Stimulated activated CD4-positive, alpha-beta T cell treated with anti-CD3 and anti-CD28 coated beads, Interleukin-15, amount 100 ng/mL, for 1 hour (primary cell): ENCODE measurements around the gene SGO2.
"Not testable (repeated sequence)": the region's sequence is repeated elsewhere in the genome, so short reads cannot be mapped to it uniquely, and the experiment has no call there.

ENCODE experiments used
- DNase-seq, 2 donors: peaks; one replicate each; pipeline ENCODE4 v3.0.0-alpha.2; 2020; ENCODE audit warnings: low read depth in 1 of 2, low spot score in 1 of 2

The SGO2 gene

GRCh38 chr2:200588076-200588678, 62.2 kb downstream of the SGO2 start:
- no peak for DNase-seq

DNA sequence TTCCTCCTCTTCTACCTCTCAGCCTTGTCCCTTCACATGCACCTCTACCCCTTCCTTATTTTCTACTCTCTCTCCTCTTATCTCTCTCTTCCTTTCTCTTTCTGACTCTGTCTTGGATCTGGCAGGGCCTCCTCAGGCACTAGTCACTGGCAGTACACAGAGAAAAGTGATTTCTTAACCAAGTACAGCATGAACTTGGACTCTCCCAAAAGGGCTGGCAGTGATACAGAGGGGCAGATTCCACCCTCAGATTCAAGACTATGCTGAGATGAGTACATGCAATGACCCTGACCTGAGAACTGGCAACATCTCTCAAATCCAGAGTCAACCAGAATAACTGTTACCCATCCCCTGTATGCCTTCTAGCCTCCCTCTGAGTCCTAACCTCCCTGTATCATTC, 64.1 kb downstream of the SGO2 start:
- DNase-seq, result no peak

DNA sequence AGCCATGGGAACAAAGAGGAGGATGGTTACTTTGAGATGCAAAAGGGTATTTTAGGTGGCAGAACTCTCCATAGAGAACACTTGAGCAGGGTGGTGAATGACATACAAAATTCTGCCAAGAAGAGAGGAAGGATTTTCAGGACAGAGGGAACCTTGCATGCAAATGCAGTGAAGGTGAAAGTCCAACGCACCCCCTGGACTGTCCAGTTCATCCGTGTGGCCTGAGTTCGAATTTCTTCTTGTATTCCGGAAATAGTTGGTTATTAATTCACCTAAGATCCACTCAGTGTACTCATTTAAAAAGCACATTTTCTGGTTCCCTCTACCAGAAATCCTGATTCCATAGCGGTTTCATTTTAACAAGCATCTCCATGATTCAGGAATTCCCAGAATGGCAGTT, 65.3 kb downstream of the SGO2 start:
- DNase-seq, result no peak

- DNase-seq, result no peak
Measured at GRCh38 chr2:200592406-200593075, 66.5 kb downstream of the SGO2 start.

GRCh38 chr2:200593905-200594304, 67.9 kb downstream of the SGO2 start:
- DNase-seq, result no peak

DNA sequence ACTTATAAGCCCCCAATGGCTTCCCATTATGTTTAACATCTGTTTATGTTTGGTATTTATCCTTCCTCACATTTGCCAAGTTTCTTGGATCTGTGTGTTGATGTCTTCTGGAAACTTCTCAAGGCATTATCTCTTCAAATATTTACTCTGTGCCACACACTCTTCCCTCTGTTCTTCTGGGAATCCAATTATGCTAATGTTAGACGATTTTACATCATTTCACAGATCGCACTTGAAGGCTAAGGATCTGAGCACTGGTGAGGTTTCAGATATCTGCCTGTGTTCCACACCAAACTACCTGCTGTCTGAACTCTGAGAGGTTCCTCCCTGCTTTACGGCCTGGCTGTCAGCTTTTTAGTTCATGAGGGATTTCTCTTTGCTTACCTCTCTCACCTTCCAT, 69.9 kb downstream of the SGO2 start:
- no peak for DNase-seq

DNA sequence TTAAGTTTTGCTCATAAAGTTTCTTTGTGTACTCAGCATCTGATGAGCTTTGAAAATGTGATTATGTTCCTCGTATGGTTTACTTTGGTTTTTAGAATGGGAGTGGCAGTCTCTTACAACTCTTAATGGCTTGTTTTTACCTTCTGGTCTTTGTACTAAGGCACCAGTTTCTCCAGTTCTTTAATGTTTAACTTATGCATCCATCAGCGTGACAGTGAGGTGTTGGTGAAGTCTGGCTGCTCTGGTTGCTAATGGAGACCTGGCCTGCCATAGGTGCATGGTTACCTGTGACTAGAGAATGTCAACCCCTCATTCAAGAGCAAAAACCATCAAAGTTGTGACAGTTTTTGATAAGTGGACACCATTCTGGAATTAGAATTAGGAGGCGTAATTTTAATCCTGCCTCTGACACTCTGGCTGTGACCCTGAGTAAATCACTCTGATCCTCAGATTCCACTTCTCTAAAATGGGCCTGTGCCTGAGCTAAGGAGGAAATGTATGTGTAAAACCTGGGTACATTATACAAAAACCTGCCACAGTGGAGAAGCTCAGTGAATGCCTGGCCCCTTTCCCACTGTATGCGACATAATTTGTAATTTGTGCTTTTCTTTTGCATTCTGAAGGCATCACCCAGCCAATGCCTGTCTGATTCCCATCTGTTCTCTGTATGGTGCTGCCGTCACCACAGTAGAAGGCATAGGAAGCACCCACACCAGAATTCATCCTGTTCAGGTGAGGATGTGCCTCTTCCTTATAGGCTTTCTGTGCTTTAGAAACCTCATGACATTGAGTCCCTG, 71.0 kb downstream of the SGO2 start:
- DNase-seq, result no peak

DNA sequence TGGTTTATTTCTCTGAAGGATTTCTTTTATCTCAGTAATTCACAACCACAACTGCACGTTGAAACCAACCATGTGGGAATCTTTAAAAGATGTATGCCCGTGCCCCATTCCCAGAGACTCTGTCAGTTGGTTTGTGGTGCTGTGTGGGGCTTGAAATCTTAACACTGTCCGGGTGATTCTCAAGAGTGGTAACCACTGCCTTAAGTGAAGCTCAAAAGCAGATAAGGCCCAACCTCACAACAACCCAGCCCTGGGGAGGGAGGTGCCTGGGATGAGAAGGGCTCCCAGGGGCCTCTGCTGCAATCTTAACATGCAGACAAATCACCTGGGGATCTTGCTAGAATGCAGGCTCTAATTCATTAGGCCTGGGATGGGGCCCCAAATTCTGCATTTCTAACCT, 73.2 kb downstream of the SGO2 start:
- DNase-seq, result no peak

DNA sequence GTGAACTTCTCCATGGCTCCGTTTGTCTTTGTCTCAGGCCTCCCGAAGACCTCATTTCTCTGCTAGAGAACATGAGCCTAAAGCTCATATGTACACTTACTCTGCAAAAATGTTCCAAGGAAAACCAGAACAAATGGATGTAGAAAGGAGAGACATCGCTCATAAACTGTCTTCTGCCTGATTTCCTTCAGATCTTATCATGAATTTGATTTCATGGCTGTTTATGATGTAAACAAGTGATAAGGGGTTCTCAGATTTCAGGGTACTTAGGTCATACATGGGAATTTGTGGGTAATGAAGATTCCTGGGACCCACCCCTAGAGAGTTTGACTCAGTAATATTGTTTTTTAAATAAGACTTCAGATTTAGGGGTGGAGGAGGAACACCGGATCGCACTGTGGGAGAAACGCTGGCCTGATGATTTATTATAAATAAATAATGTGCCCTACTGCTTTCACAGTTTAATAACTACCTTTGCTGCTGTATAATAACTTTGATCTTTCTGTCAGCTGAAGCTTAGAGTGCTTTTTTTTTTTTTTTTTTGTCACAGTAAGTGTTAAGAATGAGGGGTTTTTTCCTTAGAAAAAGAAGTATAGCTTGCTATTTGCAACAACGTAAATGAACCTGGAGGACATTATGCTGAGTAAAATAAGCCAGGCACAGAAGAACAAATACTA, 74.7 kb downstream of the SGO2 start:
- no peak for DNase-seq

DNA sequence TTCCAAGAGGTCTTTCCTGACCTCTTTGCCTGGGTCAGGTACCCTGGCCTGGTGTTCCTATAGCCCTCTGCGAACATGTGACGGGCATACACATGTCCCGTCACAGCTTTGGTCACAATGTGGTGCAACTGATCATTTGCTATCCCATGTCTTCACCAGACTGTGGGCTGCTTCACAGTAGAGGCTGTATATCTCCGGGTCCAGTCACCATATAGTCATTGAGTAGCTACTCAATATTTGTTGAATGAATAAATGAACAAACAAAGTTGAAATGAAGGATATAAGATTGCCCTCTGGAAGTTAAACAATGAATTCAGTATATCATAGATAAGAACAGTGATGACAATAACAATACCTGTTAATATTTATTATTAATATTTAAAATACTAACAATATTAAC, 76.6 kb downstream of the SGO2 start:
- DNase-seq, result no peak

DNA sequence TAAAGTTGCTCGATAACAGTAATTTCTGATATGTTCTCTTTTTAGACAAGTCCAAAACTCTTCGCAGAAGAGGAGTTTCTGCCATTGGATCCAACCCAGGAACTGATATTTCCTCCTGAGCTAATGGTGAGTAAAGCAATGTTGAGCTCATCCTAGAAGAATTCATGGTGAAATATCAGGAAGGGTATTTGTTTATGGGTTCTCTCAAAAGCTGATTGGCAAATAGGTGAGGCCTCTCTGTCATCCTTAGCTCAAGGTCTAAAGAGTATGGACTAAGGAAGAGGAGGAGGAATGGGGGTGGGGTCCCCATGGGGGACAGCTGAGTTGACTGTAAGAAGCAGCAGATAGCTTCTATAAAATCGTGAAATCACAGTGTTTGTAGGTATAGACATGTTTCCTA, 78.0 kb downstream of the SGO2 start:
- no peak for DNase-seq

DNA sequence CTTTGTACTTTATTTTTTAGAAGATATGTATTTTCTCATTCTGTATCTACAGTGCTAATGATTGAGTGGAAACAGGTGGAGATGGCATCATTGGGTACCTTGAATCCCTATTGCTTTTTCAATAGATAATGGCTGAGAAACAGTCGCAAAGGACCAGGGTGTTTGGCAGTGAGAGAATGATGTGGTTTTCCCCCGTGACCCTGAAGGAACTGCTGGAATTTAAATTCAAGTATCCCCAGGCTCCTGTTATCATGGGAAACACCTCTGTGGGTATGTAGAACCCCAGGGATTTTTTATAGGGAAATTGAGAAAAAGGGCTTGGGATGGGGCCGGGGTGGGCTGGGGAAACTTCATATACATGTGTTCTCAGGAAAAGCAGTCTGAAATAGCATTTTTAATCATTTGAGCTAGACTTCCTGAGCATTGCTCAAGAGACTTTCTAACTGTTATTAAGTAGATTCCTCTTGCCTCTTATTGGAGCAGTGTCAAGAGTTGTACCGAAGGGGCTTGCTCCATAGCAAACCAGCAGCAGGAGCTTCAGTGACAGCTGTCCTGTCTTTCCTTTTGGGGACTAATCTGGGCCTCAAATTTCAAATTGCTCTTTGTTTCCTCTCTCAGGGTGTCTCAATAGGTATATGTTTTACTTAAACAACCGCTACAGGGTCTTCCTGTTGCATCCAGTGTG, 78.7 kb downstream of the SGO2 start:
- no peak for DNase-seq

DNA sequence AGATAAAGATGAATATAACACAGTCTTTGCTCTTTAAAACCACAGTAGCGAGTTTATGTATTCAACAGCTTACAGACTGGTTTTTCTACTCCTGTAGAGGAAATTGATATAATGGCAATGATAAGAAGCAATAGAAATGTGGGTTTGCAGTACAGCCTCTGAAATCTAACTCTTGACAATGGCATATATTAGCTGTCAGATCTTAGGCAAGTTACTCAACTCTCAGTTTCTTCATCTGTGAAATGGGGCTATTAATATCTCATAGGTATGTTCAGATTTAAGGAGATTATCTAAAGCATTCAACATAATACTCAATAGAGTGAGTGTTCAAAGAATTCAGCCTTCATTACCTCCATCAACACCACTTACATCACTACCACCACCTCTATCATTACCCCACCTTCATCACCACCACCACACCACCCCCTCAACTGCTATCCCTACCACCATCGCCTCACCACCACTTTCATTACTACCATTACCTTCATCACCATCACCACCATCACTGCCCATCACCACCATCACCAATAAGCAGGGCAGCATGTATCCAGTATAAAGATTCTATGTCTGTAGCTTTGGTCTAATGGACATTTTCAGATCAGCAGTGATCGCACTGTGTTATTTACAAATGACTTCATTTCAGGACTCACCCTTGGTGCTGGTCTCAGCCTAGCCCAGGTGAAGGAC, 82.5 kb downstream of the SGO2 start:
- DNase-seq, result no peak

DNA sequence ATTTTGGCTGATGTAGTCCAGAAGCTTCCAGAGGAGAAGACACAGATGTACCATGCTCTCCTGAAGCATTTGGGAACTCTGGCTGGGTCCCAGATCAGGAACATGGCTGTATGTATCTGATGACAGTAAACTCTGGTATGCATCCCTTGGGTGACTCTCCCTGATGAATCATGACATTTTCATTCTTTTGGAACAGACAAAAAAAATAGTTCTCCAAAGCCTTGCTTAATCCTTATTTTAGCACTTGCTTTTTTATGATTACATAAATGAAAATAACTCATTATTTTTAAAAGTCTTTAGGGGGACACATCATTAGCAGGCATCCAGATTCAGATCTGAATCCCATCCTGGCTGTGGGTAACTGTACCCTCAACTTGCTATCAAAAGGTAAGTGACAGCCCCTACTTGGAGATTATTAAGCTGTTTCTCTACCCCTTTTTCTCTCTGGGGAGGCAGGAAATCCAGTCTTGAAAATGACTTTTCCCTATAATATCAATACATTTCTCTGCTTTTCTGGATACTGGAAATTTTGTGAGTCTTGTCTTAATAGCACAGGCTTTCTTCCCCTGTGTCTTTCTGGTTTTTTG, 83.1 kb downstream of the SGO2 start:
- no peak for DNase-seq

DNA sequence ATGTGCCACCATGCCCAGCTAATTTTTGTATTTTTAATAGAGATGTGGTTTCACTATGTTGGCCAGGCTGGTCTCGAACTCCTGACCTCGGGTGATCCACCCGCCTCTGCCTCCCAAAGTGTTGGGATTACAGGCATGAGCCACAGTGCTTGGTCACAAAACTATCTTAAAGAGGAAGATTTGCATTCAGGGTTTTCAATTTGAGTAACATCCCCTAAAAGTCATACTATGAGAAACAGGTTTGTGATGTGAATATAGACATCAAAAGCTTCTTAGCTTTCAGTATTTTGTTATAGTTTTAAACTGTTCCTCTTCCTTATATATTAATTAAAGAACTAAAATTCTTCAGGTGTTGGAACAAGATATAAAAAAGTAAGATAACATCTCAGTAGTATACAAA, 84.2 kb downstream of the SGO2 start:
- DNase-seq, result not testable (repeated sequence)

- no peak for DNase-seq
Measured at GRCh38 chr2:200613692-200614091, 87.7 kb downstream of the SGO2 start.

DNA sequence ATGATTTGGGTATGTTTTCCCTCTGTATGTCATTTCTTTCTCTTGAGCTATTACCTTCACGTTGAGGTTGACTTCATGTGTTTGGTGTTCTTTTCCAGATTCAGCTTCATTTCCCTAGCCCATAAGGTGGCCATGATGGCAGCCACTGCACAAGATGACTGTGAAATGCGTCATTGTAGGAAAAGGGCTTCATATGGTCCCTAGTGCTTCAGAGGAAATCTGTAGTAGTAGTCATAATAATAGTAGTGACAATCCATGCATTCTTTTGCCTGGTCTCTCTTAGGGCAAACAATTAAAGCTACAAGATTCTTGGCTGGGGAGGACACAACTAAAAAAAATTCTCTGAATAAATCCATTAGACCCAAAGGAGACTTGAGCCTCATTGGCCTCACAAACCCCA, 88.2 kb downstream of the SGO2 start:
- no peak for DNase-seq

- no peak for DNase-seq
Measured at GRCh38 chr2:200615247-200615646, 89.2 kb downstream of the SGO2 start.

- no peak for DNase-seq
Measured at GRCh38 chr2:200616193-200616592, 90.2 kb downstream of the SGO2 start.

- DNase-seq, result no peak
Measured at GRCh38 chr2:200616656-200617055, 90.6 kb downstream of the SGO2 start.
